BLaER1 treated with 17β-estradiol and CSF1 and Interleukin-3, amounts not matched to agents 10 nM and 100 nM (cell line): ENCODE measurements around the gene FOXN3.
A peak's percentile ranks its signal among the peaks of the same experiment; 100 is the strongest.

Experiments
- H3K27ac ChIP-seq, 11 experiments: shearing (Covaris generic); formaldehyde crosslinking; 2 replicates each; pipeline ENCODE4 v1.8.1; 2022
- H3K27me3 ChIP-seq, 11 experiments: shearing (Covaris generic); formaldehyde crosslinking; 2 replicates each; pipeline ENCODE4 v1.8.1; 2022
- H3K36me3 ChIP-seq, 11 experiments: shearing (Covaris generic); formaldehyde crosslinking; 2 replicates each; pipeline ENCODE4 v1.8.1; 2022
- H3K4me1 ChIP-seq, 10 experiments: shearing (Covaris generic); formaldehyde crosslinking; 2 replicates each; pipeline ENCODE4 v1.8.1; 2022
- H3K4me2 ChIP-seq, 11 experiments: shearing (Covaris generic); formaldehyde crosslinking; 2 replicates each; pipeline ENCODE4 v1.8.1; 2022
- H3K4me3 ChIP-seq, 10 experiments: shearing (Covaris generic); formaldehyde crosslinking; 2 replicates each; pipeline ENCODE4 v1.8.1; 2022
- H3K9ac ChIP-seq, 11 experiments: shearing (Covaris generic); formaldehyde crosslinking; 2 replicates each; pipeline ENCODE4 v1.8.1; 2022
- H3K9me3 ChIP-seq, 11 experiments: shearing (Covaris generic); formaldehyde crosslinking; replicated peaks in 1 of 11; 2 replicates each; pipeline ENCODE4 v1.8.1; 2022
- H4K20me1 ChIP-seq, 11 experiments: shearing (Covaris generic); formaldehyde crosslinking; 2 replicates each; pipeline ENCODE4 v1.8.1; 2022
- Cebpa-rat ChIP-seq, 11 experiments: shearing (Covaris generic); IDR thresholded peaks; 2 replicates each; pipeline ENCODE4 v1.8.1; 2022

Gene FOXN3

DNA sequence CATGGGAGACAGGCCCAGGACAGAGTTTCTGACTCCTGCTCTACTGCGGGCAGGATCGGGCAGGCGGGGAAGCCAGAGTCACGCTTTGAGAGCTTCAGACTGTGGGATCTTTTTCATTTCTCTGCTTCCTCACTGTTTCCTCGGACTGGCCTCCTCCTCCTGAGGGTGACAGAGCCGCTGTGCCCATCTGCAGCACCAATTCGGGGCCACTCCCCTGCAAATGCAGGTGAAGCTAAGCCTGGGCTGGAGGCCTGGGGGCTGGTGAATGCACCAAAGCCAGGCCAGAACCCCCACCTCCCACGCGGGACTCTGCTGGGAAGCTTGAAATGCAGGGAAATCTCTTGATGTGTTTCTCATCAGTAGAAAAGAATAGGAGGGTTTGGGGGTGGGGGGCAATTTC, 77.5 kb downstream of the FOXN3 start:
- Histone ChIP-seq H3K36me3 (peaks cover 0 to 26% (median 4%) of the 10 kb centered on the region in 11 experiments; a peak in 14 of 22 replicates), H3K9ac (peak overlapping the region; percentile 57 to 77 (median 68); a peak in 21 of 22 replicates), H3K27me3 (no peaks in the 10 kb centered on the region), H3K4me2 (peak overlapping the region; percentile 78 to 97 (median 92)), H3K27ac (peak overlapping the region in 10 of 11 experiments; percentile 40 to 83 (median 74); a peak in 21 of 22 replicates), H3K4me3 (peak overlapping the region in 6 of 10 experiments; percentile 19 to 56 (median 36); a peak in 9 of 20 replicates), H3K9me3 (no peaks in the 10 kb centered on the region; a peak in 1 of 22 replicates), H3K4me1 (peaks cover 29 to 46% (median 38%) of the 10 kb centered on the region in 10 experiments), H4K20me1 (peaks cover 0 to 58% (median 0%) of the 10 kb centered on the region in 11 experiments; a peak in 4 of 22 replicates)
- no peak for TF ChIP-seq Cebpa-rat (IDR thresholded peaks at IDR 0.05)

DNA sequence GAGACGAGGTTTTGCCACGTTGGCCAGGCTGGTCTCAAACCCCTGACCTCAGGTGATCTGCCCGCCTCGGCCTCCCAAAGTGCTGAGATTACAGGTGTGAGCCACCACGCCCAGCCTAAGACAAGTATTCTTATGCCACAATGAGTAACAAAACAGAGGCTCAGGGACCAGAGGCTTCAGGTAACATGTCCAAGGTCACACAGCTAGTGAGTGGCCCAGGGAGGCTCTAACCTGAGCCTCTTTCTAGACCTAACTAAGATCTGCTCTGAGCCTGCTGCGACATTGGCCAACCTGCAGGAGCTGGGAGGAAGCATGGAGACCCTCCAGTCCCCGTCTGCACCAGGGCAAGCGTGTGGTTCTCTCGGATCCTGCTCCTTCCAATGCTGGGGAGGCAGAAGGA, 77.9 kb downstream of the FOXN3 start:
- peaks cover 0 to 30% (median 4%) of the 10 kb centered on the region in 11 experiments; a peak in 11 of 22 replicates for H3K36me3 ChIP-seq
- peak overlapping the region in 10 of 11 experiments; percentile 40 to 83 (median 74); a peak in 20 of 22 replicates for H3K27ac ChIP-seq
- peaks cover 0 to 58% (median 0%) of the 10 kb centered on the region in 11 experiments; a peak in 4 of 22 replicates for H4K20me1 ChIP-seq
- H3K9me3 ChIP-seq = no peaks in the 10 kb centered on the region; a peak in 1 of 22 replicates
- 0 out of 20 replicates have a peak overlapping the region, but pooled peaks of 4 of the 10 experiments have one; percentile 19 to 56 (median 36) for H3K4me3 ChIP-seq
- H3K4me1 ChIP-seq = peaks cover 29 to 46% (median 38%) of the 10 kb centered on the region in 10 experiments
- peak overlapping the region; percentile 57 to 77 (median 68); a peak in 21 of 22 replicates for H3K9ac ChIP-seq
- peak overlapping the region; percentile 78 to 97 (median 92) for H3K4me2 ChIP-seq
- no peak for TF ChIP-seq Cebpa-rat (IDR thresholded peaks at IDR 0.05)
- H3K27me3 ChIP-seq = no peaks in the 10 kb centered on the region

DNA sequence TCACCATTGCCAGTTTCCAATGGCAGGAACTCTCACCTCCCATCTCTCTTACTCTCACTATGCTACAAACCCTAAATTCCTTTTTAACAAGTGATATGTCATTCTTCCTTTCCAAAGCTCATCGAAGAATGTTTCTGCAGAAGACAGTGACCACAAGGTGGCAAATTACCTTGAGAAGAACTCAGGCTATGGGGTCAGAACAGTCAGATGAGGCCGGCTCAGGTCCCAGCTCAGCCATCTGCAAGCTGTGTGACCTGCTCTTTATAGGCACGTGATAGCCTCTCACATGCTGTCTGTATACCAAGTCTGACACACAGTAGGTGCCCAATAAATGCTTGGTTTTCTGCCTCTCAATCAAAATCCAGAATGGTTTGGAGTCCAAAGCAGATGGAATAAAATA, 80.7 kb downstream of the FOXN3 start:
- Histone ChIP-seq H3K4me3 (no peak overlapping the region), H3K9ac (no peak overlapping the region), H3K27ac (no peak overlapping the region; a peak in 1 of 22 replicates), H3K27me3 (no peaks in the 10 kb centered on the region), H3K4me1 (peaks cover 29 to 47% (median 41%) of the 10 kb centered on the region in 10 experiments), H3K4me2 (no peak overlapping the region), H3K9me3 (peaks cover 0 to 7% (median 0%) of the 10 kb centered on the region in 11 experiments; a peak in 3 of 22 replicates), H4K20me1 (peaks cover 0 to 44% (median 0%) of the 10 kb centered on the region in 11 experiments; a peak in 4 of 22 replicates), H3K36me3 (peaks cover 0 to 35% (median 4%) of the 10 kb centered on the region in 11 experiments; a peak in 9 of 22 replicates)
- no peak for TF ChIP-seq Cebpa-rat (IDR thresholded peaks at IDR 0.05)

DNA sequence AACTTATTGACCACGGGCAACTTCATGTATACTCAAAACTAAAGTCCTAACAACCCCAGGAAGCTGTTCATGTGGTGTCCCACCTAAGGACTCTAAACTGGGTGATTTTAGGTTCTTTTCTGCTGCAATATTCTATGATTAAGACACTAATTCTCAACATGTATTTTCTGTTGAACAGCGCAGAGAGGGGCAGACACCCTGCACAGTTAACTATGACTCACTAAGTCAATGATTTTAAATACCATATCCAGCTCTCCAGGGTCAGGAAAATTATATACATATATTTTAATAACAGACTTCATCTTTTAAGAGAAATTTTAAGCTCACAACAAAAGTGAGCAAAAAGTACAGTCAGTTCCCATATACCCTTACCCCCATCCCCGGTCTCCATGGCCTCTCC, 85.0 kb downstream of the FOXN3 start:
- no peak overlapping the region for H3K4me3 ChIP-seq
- TF ChIP-seq Cebpa-rat (IDR thresholded peaks at IDR 0.05) = no peak
- peaks cover 20 to 66% (median 32%) of the 10 kb centered on the region in 11 experiments; a peak in 21 of 22 replicates for H3K36me3 ChIP-seq
- peak overlapping the region in 5 of 11 experiments; percentile 5 to 37 (median 20); a peak in 5 of 22 replicates for H3K4me2 ChIP-seq
- H3K27ac ChIP-seq = no peak overlapping the region
- H3K4me1 ChIP-seq = peaks cover 0 to 11% (median 9%) of the 10 kb centered on the region in 10 experiments; a peak in 9 of 20 replicates
- H3K9ac ChIP-seq = no peak overlapping the region
- peaks cover 0 to 7% (median 0%) of the 10 kb centered on the region in 11 experiments; a peak in 3 of 22 replicates for H3K9me3 ChIP-seq
- no peaks in the 10 kb centered on the region for H3K27me3 ChIP-seq
- peaks cover 0 to 41% (median 4%) of the 10 kb centered on the region in 11 experiments; a peak in 7 of 22 replicates for H4K20me1 ChIP-seq

DNA sequence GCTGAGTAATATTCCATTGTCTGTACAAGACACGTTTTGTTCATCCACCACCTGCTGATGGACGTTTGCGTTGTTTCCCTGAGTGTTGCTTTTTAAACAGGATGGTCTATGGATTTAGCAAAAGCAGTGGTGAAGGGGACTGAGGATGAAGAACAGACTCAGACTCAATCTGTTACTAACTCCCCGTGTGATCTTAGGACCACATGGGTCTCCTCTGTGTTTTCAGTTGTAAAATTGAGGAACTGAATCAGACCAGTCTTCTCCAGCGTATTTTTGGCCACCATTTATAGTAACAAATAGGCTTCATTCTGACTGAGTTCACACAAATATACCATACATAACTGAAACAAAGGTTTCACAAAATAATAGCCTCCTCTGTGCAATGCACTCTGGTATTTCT, 85.6 kb downstream of the FOXN3 start:
- Histone ChIP-seq H3K4me1 (peaks cover 0 to 11% (median 9%) of the 10 kb centered on the region in 10 experiments; a peak in 9 of 20 replicates), H3K4me3 (no peak overlapping the region), H3K9ac (no peak overlapping the region), H3K9me3 (peaks cover 0 to 7% (median 0%) of the 10 kb centered on the region in 11 experiments; a peak in 3 of 22 replicates), H3K36me3 (peaks cover 20 to 69% (median 37%) of the 10 kb centered on the region in 11 experiments; a peak in 21 of 22 replicates), H3K27me3 (no peaks in the 10 kb centered on the region), H3K4me2 (peak overlapping the region in 5 of 11 experiments; percentile 5 to 37 (median 20); a peak in 7 of 22 replicates), H4K20me1 (peaks cover 0 to 45% (median 4%) of the 10 kb centered on the region in 11 experiments; a peak in 7 of 22 replicates), H3K27ac (no peak overlapping the region; a peak in 1 of 22 replicates)
- no peak for TF ChIP-seq Cebpa-rat (IDR thresholded peaks at IDR 0.05)

DNA sequence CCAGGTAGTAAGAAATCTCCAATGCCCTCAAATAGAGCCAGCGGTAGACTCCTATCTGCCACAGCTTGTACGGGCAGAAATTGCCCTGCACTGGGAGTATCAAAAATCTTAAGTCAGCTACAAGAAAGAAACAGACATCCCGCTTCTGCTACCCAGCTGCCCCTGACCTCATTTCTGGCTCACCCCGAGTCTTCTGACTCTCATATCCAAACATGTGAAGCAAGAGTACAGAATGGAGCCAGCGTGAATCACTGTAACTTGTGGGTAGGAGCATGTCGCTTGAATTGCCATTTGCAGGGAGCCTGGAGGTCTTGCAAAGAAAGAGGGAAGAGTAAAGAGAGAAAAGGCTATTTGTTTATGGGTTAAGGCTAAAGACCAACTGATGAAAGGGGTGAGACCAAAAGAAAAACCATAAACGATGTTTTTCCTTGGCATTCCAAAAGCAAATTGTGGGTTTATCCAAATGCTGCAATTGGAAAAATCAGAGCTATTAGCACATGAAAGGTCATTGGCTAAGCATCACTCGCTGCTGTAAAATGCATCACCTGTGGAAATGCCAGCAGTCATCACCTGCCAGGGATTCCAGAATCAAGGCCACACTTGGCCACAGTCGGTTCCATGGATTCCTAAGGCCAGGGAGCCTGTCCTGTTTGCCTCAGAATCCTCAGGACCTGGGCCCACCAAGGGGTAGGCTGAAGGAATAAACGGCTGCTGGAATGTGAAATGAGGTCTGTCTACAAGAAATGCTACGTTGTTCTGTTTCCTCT, 86.6 kb downstream of the FOXN3 start:
- H3K4me3 ChIP-seq = no peak overlapping the region
- no peaks in the 10 kb centered on the region for H3K27me3 ChIP-seq
- peaks cover 0 to 53% (median 4%) of the 10 kb centered on the region in 11 experiments; a peak in 8 of 22 replicates for H4K20me1 ChIP-seq
- peaks cover 30 to 79% (median 47%) of the 10 kb centered on the region in 11 experiments for H3K36me3 ChIP-seq
- H3K27ac ChIP-seq = no peak overlapping the region
- no peak for TF ChIP-seq Cebpa-rat (IDR thresholded peaks at IDR 0.05)
- H3K9me3 ChIP-seq = peaks cover 0 to 7% (median 0%) of the 10 kb centered on the region in 11 experiments; a peak in 4 of 22 replicates
- no peak overlapping the region for H3K4me2 ChIP-seq
- H3K9ac ChIP-seq = no peak overlapping the region
- H3K4me1 ChIP-seq = peaks cover 0 to 16% (median 12%) of the 10 kb centered on the region in 10 experiments; a peak in 11 of 20 replicates

DNA sequence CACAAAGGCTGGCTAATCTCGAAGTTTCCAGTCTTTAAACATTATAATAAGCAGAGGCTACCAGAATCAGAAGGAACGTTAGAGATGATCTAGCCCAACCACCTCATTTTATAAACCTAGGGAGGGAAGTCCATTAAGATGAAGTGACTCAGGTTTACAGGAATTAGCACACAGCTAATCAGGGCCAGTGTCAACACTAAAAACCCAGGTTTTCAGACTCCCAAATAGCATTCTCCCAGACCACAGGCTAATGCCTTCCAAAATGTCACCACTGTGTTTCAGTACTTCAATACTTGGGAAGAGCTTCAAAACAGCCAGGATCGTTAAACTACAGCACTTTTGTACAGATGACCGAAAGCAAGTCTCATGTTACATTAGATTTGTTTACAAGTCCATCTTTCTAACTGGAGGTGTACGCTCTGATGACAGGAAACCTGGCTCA, 89.2 kb downstream of the FOXN3 start:
- no peak overlapping the region for H3K4me3 ChIP-seq
- no peaks in the 10 kb centered on the region for H3K27me3 ChIP-seq
- no peak overlapping the region for H3K9ac ChIP-seq
- H3K4me2 ChIP-seq = no peak overlapping the region
- H3K4me1 ChIP-seq = peaks cover 4 to 37% (median 22%) of the 10 kb centered on the region in 10 experiments; a peak in 17 of 20 replicates
- peaks cover 34 to 64% (median 53%) of the 10 kb centered on the region in 11 experiments for H3K36me3 ChIP-seq
- no peak for TF ChIP-seq Cebpa-rat (IDR thresholded peaks at IDR 0.05)
- H3K9me3 ChIP-seq = peaks cover 0 to 7% (median under 1%) of the 10 kb centered on the region in 11 experiments; a peak in 3 of 22 replicates
- H4K20me1 ChIP-seq = peaks cover 0 to 67% (median 9%) of the 10 kb centered on the region in 11 experiments; a peak in 13 of 22 replicates
- no peak overlapping the region for H3K27ac ChIP-seq

DNA sequence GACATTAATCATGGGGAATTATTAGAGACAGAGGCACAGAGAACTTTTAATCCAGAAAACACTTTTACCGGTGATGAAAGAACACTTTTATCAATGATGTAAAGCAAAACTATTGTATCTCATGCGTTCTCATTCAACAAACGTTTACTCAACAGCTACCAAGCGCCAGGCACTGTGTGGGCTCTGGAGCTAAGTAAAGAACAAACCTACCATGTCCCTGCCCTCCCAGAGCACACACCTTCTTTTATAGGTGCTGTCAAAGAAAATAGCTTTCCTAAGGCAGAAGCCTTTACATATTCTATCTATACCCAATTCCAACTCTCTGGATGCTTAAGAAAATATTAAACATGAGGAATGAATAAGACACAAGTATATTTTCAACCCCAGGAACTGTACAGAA, 91.1 kb downstream of the FOXN3 start:
- H3K4me1 ChIP-seq = peaks cover 0 to 31% (median 12%) of the 10 kb centered on the region in 10 experiments; a peak in 13 of 20 replicates
- H3K9me3 ChIP-seq = peaks cover 0 to 25% (median 17%) of the 10 kb centered on the region in 11 experiments; a peak in 19 of 22 replicates

More for the DNA sequence above, 91.1 kb downstream of the FOXN3 start:
- peaks cover 43 to 82% (median 60%) of the 10 kb centered on the region in 11 experiments for H3K36me3 ChIP-seq
- no peak overlapping the region for H3K27ac ChIP-seq
- H4K20me1 ChIP-seq = peaks cover 0 to 79% (median 9%) of the 10 kb centered on the region in 11 experiments; a peak in 14 of 22 replicates
- H3K9ac ChIP-seq = no peak overlapping the region
- H3K27me3 ChIP-seq = no peaks in the 10 kb centered on the region
- TF ChIP-seq Cebpa-rat (IDR thresholded peaks at IDR 0.05) = no peak
- peak overlapping the region in 2 of 11 experiments; percentile 7 to 42; a peak in 3 of 22 replicates for H3K4me2 ChIP-seq
- no peak overlapping the region for H3K4me3 ChIP-seq
